Cardiac septum (tissue), 1 donor: ENCODE measurements around the gene GPC6. TPM values are rescaled to one million over a fixed set of nuclear protein-coding genes. Genes with fewer than 3 reads are reported as not detected.

Experiments used
- DNase-seq: peaks from one replicate; pipeline ENCODE4 v3.0.0-alpha.2; 2020; ENCODE audit warnings: low spot score
- intact Hi-C: fragments of 100-400 bp; cut with DNase I; formaldehyde crosslinking; loops from one replicate; pipeline ENCODE4 v1.14.0; 2022
- total RNA-seq: library from RNA; stranded (reverse); fragmentation: NEBNext Ultra II Directional; extraction: Animal tissue kit (Norgen Biotek cat#: 25700); gene quantifications from one replicate; pipeline ENCODE4 v1.2.1, GENCODE V29; 2021
- donor health status: DM: no; HTN: no; CAD: no.

GPC6 gene
- total RNA-seq, 1 donor from 2014 or later: 1.4 TPM

DNA sequence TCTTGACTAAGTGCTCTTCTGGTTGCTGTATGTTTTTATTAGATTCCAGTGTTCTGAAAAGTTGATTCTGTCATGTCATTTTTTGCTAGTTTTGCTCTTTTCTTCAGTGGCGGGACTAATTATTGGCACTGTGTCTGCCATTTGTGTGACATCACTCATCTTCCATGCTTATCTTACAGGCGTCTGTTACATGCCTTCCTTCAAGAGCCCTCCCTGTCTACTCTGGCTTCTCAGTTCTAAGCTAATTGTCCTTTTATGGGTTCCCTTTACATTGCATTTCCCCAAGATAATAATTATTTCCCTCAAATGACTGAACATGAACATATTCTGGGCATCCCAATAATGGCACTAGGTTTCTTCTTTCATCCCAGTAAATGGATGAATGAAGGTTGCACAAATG, 793.8 kb downstream of the GPC6 start:
- intact Hi-C loops: no loop called here
- no peak for DNase-seq

DNA sequence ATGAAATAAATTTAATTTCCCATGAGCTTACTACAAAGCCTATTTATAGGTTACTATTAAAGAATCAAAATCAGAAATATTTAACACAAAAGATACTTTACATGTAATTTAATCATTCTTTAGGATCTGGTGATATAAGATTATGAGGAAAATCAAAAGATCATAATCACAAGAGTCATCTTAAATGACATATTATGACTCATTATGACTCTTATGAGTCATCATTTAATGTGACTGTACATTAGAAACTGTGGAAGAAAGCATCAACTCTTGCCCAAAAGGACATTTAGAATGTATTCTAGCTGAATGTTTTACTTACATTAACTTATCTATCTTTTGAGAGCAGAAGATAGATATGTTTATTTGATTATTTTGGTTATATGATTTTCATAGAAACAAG, 794.2 kb downstream of the GPC6 start:
- intact Hi-C loops: no loop called here
- DNase-seq: no peak

DNA sequence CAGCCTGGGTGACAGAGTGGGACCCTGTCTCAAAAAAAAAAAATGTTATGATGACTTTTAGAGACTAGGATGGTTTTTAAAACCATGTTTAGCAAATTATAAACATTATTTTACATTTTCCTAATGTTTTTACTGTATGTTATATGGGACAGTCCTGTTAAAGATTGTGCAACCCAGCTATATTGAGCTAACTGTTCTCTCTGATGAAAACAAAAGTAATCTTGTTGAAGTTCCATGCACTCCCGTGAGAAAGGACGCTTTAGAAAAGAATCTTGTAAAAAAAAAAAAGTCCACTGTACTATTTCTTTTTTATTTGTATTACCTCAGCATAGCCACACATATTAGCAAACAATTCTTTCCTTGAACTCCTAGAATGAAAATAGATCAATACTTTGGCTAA, 801.6 kb downstream of the GPC6 start:
- intact Hi-C loops: no loop called here
- no peak for DNase-seq

DNA sequence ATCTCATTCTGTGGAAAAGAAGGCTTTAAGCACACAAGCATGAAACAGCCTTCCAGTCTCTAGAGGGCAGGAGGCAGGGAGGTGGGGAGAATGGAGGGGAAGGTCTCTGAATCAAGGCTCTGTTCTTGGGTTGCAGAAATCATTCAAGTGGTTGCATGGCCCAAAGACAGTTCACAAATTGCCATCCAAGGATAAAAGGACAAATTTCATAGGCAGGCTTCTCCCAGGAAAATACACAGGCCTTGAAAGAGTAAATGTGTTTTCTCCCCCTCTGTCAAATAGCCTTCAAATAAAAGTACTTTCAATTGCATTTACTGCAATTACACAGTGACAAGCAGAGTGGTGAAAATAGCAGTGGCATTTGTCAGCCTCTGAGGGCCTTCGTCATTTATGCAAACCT, 802.0 kb downstream of the GPC6 start:
- intact Hi-C loops: no loop called here
- DNase-seq: no peak

DNA sequence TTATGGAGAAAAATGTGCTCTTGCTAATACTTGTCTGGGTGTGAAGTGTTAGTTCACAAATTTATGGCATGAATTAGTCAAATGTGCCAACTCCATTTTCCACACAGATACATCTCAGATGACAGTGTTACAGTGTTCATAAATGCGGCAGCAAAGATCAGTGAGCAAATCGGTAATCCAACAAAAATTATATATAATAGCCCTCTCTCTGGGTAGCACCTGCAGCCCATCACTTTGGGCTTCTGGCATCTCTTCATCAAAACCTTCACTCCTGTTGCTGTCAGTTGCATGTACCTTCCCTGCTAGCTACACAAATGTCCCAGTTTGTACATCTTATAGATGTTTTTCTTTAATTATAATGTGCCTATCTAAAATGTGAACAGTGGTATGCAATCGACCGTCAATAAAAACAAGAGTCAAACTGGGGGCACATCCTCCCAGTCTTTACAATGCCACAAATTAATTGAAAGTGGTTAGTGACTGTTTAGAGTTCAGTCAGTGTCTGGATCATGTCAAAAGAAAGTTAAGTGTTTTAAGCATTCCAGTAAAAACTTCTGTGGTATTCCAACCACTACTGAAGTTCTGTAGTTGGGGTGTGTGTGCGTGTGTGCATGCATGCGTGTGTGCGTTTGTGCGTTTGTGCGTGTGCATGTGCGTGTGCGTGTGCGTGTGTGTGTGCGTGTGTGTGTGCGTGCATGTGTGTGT, 804.0 kb downstream of the GPC6 start:
- intact Hi-C loops: no loop called here
- no peak for DNase-seq

DNA sequence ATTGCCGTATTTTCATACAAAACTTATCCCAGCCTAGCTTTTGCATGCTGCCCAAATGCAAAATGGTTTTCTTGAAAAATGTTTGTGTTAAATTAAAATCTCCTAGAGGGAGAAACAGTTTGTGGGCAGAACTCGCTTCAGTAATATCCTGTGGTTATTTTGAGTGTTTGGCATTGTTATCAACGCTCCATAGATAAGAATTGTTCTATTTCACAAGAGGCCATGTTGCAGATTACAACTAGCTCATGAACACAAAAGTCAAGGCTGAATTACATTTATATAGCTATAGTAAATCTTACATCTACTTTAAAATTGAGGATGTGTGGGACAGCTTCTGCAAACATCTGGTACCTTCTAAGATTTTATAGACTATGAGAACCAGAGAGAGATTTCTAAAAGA, 805.0 kb downstream of the GPC6 start:
- DNase-seq: no peak
- intact Hi-C loops: no loop called here

DNA sequence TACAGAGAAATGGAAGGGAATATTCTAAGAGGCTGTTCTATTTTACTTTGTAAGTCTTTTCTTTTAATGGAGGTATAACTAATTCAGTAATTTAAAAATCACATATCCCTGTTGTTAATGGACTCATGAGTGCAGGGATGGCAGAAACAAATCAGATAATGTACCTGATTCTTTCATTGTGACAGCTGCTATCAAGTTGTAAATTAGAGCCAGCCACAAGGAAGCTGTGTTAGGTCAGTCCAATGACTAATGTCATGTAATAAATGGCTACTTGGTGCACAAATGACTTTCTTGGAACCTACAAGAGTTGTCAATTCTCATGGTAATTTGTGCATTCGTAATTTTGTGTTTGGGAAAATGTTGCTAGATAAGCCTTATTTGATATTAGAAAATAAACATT, 806.5 kb downstream of the GPC6 start:
- DNase-seq: no peak
- intact Hi-C loops: no loop called here

DNA sequence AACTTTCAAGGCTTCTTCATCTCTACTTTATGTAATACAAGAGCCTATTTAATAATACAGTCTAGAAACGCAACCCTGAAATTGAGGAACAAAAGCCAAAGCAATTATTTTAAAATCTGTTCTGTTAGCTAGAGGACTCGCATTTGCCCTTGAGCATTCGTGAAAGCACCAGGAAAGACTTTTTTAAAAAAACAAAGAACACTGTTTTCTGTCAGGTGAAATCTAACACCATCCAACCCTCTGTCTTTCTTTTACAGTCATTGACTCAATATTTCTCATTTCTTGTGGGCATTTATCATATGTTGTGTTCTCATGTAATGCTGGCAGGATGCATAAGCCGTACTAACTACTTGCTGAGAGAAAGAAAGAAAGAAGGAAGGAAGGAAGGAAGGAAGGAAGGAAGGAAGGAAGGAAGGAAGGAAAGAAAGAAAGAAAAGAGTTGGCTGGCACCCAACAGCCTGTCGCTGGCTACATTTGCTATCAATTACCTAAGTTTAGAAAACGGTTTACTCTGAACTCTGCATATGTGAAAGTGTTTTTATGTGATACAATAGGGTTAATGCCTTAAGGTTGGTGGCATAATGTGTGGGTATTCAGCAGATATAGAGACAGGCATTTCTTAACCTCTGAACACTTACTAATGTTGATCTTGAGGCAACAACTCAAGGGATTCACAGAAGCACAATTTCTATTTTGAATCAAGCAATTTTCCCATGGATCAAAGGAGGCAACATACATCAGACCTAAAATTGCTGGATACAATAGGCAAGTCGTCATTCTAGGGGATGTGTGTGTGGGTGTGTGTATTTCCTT, 807.4 kb downstream of the GPC6 start:
- no peak for DNase-seq
- intact Hi-C loops: no loop called here

DNA sequence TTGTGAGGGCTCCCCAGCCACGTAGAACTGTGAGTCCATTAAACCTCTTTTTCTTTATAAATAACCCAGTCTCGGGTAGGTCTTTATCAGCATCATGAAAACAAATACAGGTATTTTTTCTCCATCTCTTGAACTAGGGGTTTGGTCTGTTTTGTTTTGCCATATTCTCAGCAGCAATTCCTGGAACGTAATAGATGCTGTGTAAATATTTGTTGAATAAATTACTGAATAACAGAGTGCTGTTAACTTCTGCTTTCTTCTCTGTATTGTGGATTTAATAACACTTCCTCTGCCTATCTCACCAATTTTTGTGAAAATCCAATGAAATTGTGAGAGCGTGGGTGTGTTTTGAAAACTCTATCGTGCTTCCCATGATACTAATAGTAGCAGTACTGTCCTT, 823.4 kb downstream of the GPC6 start:
- intact Hi-C loops: no loop called here
- DNase-seq: no peak

DNA sequence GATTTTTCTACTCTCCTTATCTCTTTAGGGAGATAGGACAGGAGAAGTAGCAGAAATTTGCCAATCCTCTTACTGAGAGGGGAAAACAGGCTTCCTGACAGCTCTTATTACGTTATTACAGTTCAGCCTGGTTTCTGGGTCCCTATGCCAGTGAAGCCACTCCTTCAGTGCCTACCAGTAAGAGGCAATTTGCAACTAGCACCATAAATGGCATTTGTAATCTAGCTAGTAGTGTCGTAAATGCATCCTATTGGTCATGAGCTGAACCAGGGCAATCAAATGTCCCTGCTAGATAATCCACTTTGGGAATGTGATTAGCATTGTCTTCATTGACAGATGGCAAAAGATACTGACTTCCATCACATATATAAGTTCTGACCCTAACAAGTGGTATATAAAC, 824.1 kb downstream of the GPC6 start:
- DNase-seq: no peak
- intact Hi-C loops: no loop called here

DNA sequence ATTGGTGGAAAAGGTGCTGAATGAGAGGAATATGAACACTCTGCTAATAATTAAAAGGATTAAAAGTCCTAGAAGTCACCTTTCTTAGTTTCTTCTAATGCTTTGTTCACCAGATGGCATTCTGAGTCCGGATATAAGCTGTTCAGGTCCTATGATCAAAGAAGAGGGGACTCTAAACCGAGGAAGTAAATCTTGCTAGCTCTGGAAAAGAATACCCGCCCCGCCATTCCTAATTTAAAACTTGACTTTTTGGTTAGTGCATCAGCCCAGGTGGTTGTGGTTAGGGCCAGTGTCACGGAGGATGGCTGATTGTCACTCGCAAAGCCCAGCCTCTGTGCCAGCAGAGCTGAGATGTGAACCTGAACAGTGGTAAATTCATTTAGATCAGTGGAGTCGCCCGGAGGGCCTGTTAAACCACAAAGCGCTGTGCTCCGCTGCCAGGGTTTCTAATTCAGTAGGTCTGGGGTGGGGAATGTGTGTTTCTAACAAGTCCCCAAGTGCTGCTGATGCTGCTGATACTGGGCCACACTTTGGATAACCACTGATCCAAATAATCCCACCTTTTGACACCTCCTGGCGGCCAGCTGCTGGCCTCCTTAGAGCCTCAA, 827.5 kb downstream of the GPC6 start:
- intact Hi-C loops: no loop called here
- DNase-seq: no peak

DNA sequence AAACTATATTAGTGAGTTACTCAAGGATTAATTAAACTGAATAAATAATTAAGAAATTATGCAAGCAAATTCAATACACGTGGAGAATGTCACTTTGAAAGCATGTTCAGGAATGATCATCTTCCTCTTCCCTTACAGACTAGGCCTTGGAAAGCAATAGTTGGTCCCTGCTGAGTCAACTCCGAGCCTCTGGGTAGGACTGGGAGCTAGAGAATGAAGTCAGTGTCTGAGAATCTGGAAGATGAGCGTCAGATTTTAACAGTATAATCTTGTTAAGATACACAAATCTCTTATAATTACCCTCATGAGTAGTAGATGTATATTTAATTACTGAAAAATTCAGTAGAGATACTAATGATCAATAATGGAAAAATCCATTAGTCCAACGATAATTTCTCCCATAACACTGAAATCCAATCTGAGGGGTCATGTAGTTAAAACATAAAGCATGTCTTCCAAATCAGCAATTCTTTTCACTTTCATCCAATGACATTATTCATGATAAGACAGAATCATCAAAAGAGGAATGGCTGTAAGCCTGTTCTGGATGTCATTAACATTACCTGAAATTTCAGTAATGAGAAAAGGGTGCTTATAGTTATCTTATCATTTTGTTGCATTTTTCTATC, 829.9 kb downstream of the GPC6 start:
- DNase-seq: no peak
- intact Hi-C loops: no loop called here

DNA sequence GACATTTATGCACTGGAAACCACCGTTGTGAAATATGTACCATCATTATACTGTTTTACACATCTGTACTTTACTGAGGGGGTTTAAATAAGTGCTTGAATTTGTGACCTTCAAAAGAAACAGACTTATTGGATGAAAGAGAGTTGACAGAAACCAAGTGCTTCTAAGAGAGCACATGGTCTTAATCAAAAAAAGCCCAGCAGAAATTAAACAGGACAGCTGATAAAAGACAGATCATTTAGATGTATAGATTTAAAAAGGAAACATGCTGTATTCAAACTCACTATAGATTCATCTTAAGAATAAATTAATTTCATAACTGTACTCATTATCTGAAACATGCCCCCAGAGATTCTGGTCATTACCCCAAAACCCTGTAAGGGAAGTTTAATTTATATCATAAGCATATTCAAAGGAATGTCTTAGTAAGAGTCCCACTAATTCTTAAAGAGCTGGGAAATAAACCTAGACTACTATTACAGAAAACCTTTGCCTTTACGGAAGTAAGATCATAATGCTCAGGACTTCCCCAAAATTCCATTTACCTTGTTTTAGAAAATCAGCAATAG, 831.1 kb downstream of the GPC6 start:
- no peak for DNase-seq
- intact Hi-C loops: no loop called here

DNA sequence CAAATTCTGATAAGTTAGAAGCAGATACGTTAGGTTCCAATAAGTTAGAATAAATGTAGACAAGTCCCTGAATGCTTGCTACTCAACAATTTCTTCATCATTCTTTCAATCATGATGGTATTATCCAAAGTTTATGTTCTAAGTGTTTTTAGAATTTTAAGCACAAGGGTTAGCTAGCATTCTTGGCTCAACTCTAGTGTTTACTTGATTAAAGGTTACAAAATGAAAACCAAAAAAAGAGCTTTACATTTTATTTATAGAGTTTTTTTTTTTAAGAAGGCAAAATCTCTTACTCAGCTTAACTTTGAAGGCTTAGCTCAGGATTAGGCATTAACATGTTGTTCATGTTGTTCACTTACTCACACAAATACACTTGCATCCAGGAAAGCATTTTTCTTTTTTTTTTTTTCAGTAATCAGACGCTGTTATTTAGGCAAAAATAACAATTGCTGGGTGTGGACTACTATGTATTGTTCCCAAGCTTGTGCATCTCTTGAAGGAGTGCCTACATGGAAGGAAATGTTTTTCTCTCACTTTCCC, 832.3 kb downstream of the GPC6 start:
- no peak for DNase-seq
- intact Hi-C loops: no loop called here

DNA sequence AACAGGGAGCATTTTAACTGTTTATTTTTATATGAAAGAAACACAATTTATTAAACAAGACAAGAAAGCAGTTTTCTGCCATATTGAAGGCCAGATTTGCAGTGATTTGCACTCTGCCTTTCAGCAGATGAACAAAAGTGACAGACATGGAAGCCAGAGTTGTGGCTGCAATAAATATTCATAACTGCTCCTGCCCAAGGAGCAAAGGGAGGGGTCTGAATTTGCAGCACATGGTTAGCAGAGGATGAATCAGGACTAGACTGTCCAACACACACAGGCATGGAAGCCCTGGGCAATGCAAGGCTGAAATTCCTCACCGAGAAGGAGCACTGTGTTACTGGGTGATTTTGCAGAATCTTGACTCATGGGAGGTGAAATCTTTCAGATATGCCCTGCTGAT, 834.7 kb downstream of the GPC6 start:
- intact Hi-C loops: no loop called here
- no peak for DNase-seq

DNA sequence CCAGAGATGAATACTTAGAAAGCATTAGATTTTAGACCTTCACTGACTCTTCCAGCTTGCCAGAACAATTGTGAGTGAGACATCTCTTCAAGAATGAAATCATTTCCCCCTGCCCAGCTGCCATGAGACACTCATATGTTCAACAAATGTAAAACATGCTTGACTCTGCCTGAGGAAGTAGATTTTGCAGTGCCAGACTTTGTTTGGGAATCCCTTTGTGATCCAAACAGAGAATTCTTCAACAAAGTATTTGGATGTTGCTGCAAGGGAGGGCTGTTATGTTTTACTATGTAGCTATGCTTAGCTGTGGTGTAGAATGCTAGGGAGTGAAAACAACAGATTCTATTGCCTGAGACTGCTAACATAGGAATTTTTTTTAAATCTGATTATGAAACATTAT, 836.5 kb downstream of the GPC6 start:
- DNase-seq: no peak
- intact Hi-C loops: no loop called here

DNA sequence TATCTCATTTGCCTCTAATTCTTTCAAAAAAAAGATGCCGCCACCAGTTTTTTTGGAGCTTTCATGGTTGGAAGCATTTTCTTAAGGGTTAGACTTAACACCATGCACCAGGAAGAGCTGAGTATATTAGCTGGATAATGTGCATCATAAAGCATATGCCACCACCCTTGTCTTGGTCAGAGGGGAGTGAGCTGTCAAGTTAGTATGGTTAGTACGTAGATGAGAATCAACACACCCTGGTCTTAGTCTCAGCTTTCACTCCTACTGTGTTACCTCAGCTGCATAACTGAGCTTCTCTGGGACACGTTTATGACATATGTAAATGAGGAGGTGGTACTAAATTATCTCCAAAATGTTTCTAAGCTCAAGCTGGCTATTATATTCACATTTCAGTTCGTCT, 837.2 kb downstream of the GPC6 start:
- intact Hi-C loops: no loop called here

DNA sequence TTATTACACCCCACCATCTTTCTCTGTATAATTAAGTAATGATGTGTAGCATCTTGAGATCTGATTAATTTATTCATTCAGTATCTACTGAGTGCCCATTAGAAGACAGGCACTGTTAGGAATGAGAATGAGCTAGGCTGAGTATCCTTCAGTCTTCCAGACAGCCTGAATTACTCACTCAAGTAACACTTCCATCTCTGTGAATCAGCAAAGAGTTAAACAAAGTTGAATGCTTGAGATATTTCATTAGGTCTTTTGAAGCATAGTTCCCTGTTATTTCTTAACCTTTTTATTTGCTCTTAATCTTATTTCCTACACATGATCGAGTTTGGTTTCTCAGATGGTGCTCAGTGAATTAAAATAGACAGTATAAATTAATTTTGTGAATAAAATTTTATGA, 839.1 kb downstream of the GPC6 start:
- no peak for DNase-seq
- intact Hi-C loops: no loop called here

More for the DNA sequence above, 837.2 kb downstream of the GPC6 start:
- DNase-seq: no peak

DNA sequence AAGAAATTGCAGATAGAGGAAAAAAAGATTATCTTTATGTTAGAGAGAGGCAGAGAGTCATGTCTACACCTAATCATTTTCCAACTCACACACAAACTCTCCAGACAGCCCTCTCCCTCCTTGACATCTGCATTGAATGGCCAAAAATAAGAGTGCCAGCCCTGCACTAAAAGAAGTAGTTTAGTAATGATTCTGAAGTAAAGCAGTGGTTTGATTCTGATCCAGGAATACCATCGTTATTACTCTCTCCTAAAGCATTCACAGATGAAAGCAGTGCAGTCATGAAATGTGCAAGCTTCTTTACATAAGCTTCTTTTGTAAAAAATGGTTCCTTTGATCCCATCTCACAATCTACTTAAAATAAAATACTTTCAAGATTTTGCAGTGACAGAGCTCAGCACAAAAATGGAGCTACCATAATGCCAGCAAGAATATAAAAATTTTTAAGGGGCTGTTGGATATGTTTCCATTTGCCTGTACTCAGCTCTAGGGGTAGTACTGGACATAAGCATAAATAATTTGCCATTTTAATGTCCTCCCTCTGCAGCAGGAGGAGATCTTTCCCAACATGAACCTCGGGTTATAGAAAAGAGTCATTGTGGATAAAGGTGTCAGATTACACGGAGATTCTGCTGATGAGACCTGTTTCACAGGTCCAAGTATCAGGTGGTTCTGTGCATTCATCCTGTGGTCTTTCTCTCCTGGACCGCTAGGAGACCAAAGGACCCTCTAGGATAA, 846.6 kb downstream of the GPC6 start:
- intact Hi-C loops: no loop called here
- no peak for DNase-seq
